ENCODE results near the gene PI16. TPM values are rescaled to one million over a fixed set of nuclear protein-coding genes. Genes with fewer than 3 reads are reported as not detected.

The PI16 gene
- total RNA-seq, 2 donors from 2014 or later, result 1.2 to 2.6 TPM

- Histone ChIP-seq H3K9me3 (no peaks in the 10 kb centered on the region), H3K27me3 (no peaks in the 10 kb centered on the region), H3K36me3 (no peaks in the 10 kb centered on the region), H3K27ac (no peak overlapping the region), H3K9ac (ENCODE audit: low read depth in 2 of 2, low read length in 2 of 2) (no peak overlapping the region), H3K4me3 (no peak overlapping the region), H3K4me1 (peaks cover 4% of the 10 kb centered on the region)
- intact Hi-C loops (cut with DNase I), result no loop called here
- no peak for TF ChIP-seq CTCF (IDR thresholded peaks at IDR 0.05)
- DNase-seq, result no peak
Observed at GRCh38 chr6:36916126-36916525, 38.4 kb upstream of the PI16 start.

DNA sequence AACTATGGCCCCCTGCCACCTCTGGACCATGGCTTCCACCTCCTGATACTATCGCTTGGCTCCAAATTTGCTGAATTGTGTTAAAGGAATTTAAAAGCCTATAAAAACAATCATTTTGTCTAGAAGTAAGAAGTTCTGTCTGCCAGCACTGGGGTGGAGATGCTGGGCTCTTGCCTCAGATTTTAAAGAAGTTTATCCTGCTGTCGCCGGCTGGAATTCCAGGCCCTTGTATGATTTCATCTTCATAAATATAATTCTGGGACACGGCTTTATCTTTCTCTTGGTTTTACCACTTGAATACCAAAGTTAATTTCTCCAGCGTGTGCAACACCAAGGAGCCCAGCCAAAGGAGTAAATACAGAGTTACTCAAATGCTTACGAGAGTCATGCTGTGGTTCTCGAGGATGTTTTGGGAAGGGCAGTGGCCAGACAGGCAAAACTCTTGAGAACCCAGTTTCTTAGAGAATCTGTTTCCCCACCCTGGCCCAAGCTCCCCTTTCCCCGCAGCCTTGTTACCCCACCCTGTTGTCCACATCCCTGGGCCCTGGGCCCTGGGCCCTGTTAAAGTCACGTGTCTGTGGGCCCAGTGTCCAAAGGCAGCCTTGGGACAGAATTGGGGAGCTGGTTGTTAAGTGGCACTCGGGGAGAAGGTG is 36.9 kb upstream of the PI16 start:
- no peaks in the 10 kb centered on the region for H3K36me3 ChIP-seq

GRCh38 chr6:36920049-36920448 is 34.5 kb upstream of the PI16 start:
- Histone ChIP-seq H3K36me3 (no peaks in the 10 kb centered on the region), H3K9ac (ENCODE audit: low read depth in 2 of 2, low read length in 2 of 2) (no peak overlapping the region), H3K4me3 (no peak overlapping the region), H3K9me3 (no peaks in the 10 kb centered on the region), H3K27ac (no peak overlapping the region), H3K4me1 (no peaks in the 10 kb centered on the region), H3K27me3 (no peaks in the 10 kb centered on the region)
- no peak for DNase-seq
- TF ChIP-seq CTCF (IDR thresholded peaks at IDR 0.05), result no peak
- intact Hi-C loops (cut with DNase I), result no loop called here

More for the DNA sequence above, 36.9 kb upstream of the PI16 start:
- Histone ChIP-seq H3K27ac (peak overlapping the region; percentile 34), H3K9me3 (no peaks in the 10 kb centered on the region), H3K4me3 (no peak overlapping the region), H3K27me3 (no peaks in the 10 kb centered on the region), H3K4me1 (peaks cover 4% of the 10 kb centered on the region), H3K9ac (ENCODE audit: low read depth in 2 of 2, low read length in 2 of 2) (no peak overlapping the region)
- DNase-seq, result no peak
- TF ChIP-seq CTCF (IDR thresholded peaks at IDR 0.05), result no peak
- intact Hi-C loops (cut with DNase I), result no loop called here

DNA sequence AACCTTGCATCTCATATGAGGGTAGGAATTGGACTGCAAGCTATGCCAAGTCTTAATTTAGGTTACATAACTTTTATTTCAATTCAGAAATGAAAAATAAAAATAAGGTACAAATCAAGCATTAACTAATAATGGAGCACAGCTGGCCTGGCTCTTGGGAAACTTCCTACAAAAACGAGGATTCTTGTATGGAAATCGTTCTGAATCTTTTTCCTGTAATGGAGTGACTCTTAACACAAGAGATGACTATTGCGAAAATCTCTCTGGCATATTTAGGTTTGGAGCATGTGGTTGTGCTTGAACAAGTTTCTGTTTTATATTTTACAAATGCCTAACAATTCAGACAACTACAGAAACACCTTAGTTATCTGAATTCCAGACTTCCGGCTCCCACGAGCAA is 34.0 kb upstream of the PI16 start:
- intact Hi-C loops (cut with DNase I), result no loop called here
- H3K27ac ChIP-seq, result no peak overlapping the region

GRCh38 chr6:36924131-36924530 is 30.4 kb upstream of the PI16 start:
- no peak overlapping the region for H3K9ac ChIP-seq (ENCODE audit: low read depth in 2 of 2, low read length in 2 of 2)
- no peak overlapping the region for H3K27ac ChIP-seq
- intact Hi-C loops (cut with DNase I), result no loop called here
- H3K4me1 ChIP-seq, result no peaks in the 10 kb centered on the region
- no peaks in the 10 kb centered on the region for H3K27me3 ChIP-seq
- no peaks in the 10 kb centered on the region for H3K36me3 ChIP-seq
- no peaks in the 10 kb centered on the region for H3K9me3 ChIP-seq
- TF ChIP-seq CTCF (IDR thresholded peaks at IDR 0.05), result no peak
- H3K4me3 ChIP-seq, result no peak overlapping the region
- no peak for DNase-seq

More for the DNA sequence above, 34.0 kb upstream of the PI16 start:
- DNase-seq, result no peak
- Histone ChIP-seq H3K27me3 (no peaks in the 10 kb centered on the region), H3K36me3 (no peaks in the 10 kb centered on the region), H3K9me3 (no peaks in the 10 kb centered on the region), H3K9ac (ENCODE audit: low read depth in 2 of 2, low read length in 2 of 2) (no peak overlapping the region), H3K4me1 (no peaks in the 10 kb centered on the region), H3K4me3 (no peak overlapping the region)
- no peak for TF ChIP-seq CTCF (IDR thresholded peaks at IDR 0.05)
